ENCODE data around the gene SH2D3C.

DNA sequence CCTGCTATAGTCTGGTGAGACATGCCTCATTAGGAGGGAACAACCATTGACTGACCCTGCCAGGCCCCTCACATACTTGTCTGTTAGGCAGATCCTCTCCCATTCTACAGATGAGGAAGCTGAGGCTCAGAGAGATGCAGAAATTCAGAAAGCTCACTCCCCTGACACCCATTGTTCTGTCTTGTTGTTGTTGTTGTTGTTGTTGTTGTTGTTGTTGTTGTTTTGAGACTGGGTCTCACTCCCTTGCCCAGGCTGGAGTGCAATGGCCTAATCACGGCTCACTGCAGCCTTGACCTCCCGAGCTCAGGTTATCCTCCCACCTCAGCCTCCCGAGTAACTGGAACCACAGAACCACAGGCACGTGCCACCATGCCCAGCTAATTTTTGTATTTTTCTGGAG is 84.8 kb downstream of the SH2D3C start:
- TF ChIP-seq MYC (IDR thresholded peaks at IDR 0.05; ENCODE audit: borderline replicate concordance, low read length) (no peak), POLR2A (IDR thresholded peaks at IDR 0.05; ENCODE audit: low read length) (no peak), RFX5 (IDR thresholded peaks at IDR 0.05) (no peak), POLR2AphosphoS2 (conservative IDR thresholded peaks at IDR 0.05; ENCODE audit: low read length) (no peak), CHD2 (IDR thresholded peaks at IDR 0.05; ENCODE audit: low read length, partially characterized antibody) (no peak), HEYL (CRISPR knock-in tag; IDR thresholded peaks at IDR 0.05) (no peak), SREBF2 (IDR thresholded peaks at IDR 0.05) (no peak), HDAC2 (IDR thresholded peaks at IDR 0.05) (no peak)
- TF ChIP-seq, protein P1, sequence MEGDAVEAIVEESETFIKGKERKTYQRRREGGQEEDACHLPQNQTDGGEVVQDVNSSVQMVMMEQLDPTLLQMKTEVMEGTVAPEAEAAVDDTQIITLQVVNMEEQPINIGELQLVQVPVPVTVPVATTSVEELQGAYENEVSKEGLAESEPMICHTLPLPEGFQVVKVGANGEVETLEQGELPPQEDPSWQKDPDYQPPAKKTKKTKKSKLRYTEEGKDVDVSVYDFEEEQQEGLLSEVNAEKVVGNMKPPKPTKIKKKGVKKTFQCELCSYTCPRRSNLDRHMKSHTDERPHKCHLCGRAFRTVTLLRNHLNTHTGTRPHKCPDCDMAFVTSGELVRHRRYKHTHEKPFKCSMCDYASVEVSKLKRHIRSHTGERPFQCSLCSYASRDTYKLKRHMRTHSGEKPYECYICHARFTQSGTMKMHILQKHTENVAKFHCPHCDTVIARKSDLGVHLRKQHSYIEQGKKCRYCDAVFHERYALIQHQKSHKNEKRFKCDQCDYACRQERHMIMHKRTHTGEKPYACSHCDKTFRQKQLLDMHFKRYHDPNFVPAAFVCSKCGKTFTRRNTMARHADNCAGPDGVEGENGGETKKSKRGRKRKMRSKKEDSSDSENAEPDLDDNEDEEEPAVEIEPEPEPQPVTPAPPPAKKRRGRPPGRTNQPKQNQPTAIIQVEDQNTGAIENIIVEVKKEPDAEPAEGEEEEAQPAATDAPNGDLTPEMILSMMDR (IDR thresholded peaks at IDR 0.05) = no peak

Data from A549 (cell line).